Amniotic stem cell (primary cell): Measurements from ENCODE around the gene TOR1AIP1.

Experiments
- DNase-seq: peaks from one replicate; lab custom pipeline; 2025; lab: John Stamatoyannopoulos, UW

Gene TOR1AIP1

GRCh38 chr1:179881642-179882252, 338 bp upstream of the TOR1AIP1 start:
- DNase-seq = peak; percentile 57

GRCh38 chr1:179883040-179883744, 1.1 kb downstream of the TOR1AIP1 start:
- peak; percentile 59 for DNase-seq

- DNase-seq = no peak
These were observed 1.7 kb downstream of the TOR1AIP1 start for GRCh38 chr1:179883745-179884138.

GRCh38 chr1:179888071-179888470, 6.0 kb downstream of the TOR1AIP1 start:
- no peak for DNase-seq

GRCh38 chr1:179889589-179889988, 7.5 kb downstream of the TOR1AIP1 start:
- DNase-seq = no peak

- DNase-seq = no peak
These were observed 28.8 kb downstream of the TOR1AIP1 start for GRCh38 chr1:179910934-179911333.

- DNase-seq = no peak
These were observed 29.7 kb downstream of the TOR1AIP1 start for GRCh38 chr1:179911812-179912211.

GRCh38 chr1:179917601-179918429, 35.7 kb downstream of the TOR1AIP1 start:
- no peak for DNase-seq

GRCh38 chr1:179921472-179921871, 39.4 kb downstream of the TOR1AIP1 start:
- DNase-seq = no peak

- DNase-seq = no peak
These were observed 40.1 kb downstream of the TOR1AIP1 start for GRCh38 chr1:179921981-179922872.

- no peak for DNase-seq
These were observed 40.9 kb downstream of the TOR1AIP1 start for GRCh38 chr1:179923029-179923428.

GRCh38 chr1:179924268-179924667, 42.2 kb downstream of the TOR1AIP1 start:
- no peak for DNase-seq

GRCh38 chr1:179925302-179925701, 43.2 kb downstream of the TOR1AIP1 start:
- no peak for DNase-seq

GRCh38 chr1:179925922-179926849, 44.1 kb downstream of the TOR1AIP1 start:
- DNase-seq = no peak

- no peak for DNase-seq
These were observed 44.7 kb downstream of the TOR1AIP1 start for GRCh38 chr1:179926850-179927205.

GRCh38 chr1:179929955-179930798, 48.1 kb downstream of the TOR1AIP1 start:
- DNase-seq = no peak

- no peak for DNase-seq
These were observed 48.8 kb downstream of the TOR1AIP1 start for GRCh38 chr1:179930867-179931266.

- DNase-seq = no peak
These were observed 51.1 kb downstream of the TOR1AIP1 start for GRCh38 chr1:179933219-179933618.

GRCh38 chr1:179935909-179936496, 53.9 kb downstream of the TOR1AIP1 start:
- DNase-seq = no peak
